Memory B cell (primary cell): ENCODE results near the gene CAB39.

ENCODE experiments used
- ATAC-seq: fragments of 150-1000 bp; cut with Tn5 transposase; 2 replicates; pipeline ENCODE4 v1.10.0; 2021; ENCODE audit warnings: low read depth, mild to moderate bottlenecking, moderate library complexity
- DNase-seq, 2 donors: peaks; one replicate each; pipeline ENCODE4 v3.0.0; 2022; ENCODE audit warnings: low spot score in 2 of 2
- H3K27ac Mint-ChIP-seq: one replicate; pipeline ENCODE4 v1.8.0; 2022; ENCODE audit warnings: mild to moderate bottlenecking, moderate library complexity, mixed read lengths
- H3K27me3 Mint-ChIP-seq: one replicate; pipeline ENCODE4 v1.8.0; 2022; ENCODE audit warnings: mixed read lengths
- H3K36me3 Mint-ChIP-seq: one replicate; pipeline ENCODE4 v1.8.0; 2022; ENCODE audit warnings: mild to moderate bottlenecking, mixed read lengths
- H3K4me1 Mint-ChIP-seq: one replicate; pipeline ENCODE4 v1.8.0; 2022; ENCODE audit warnings: mixed read lengths
- H3K4me3 Mint-ChIP-seq: one replicate; pipeline ENCODE4 v1.8.0; 2022; ENCODE audit warnings: mild to moderate bottlenecking, moderate library complexity, mixed read lengths
- H3K9me3 Mint-ChIP-seq: one replicate; pipeline ENCODE4 v1.8.0; 2022; ENCODE audit warnings: mixed read lengths

Gene CAB39

GRCh38 chr2:230781130-230781797 is 68.6 kb downstream of the CAB39 start:
- Mint-ChIP-seq H3K9me3 (peaks cover 2% of the 10 kb centered on the region), H3K27me3 (no peaks in the 10 kb centered on the region), H3K4me3 (no peak overlapping the region), H3K36me3 (peaks cover 30% of the 10 kb centered on the region), H3K4me1 (peaks cover 30% of the 10 kb centered on the region), H3K27ac (peak overlapping the region; percentile 52)
- ATAC-seq (no peak), DNase-seq (no peak)

GRCh38 chr2:230783101-230783500 is 70.5 kb downstream of the CAB39 start:
- H3K4me3 Mint-ChIP-seq, result no peak overlapping the region
- DNase-seq (no peak), ATAC-seq (no peak)
- peaks cover 34% of the 10 kb centered on the region for H3K36me3 Mint-ChIP-seq
- H3K9me3 Mint-ChIP-seq, result peaks cover 6% of the 10 kb centered on the region
- H3K27ac Mint-ChIP-seq, result no peak overlapping the region
- H3K4me1 Mint-ChIP-seq, result peaks cover 31% of the 10 kb centered on the region
- no peaks in the 10 kb centered on the region for H3K27me3 Mint-ChIP-seq

- peak overlapping the region; percentile 67 for H3K27ac Mint-ChIP-seq
- DNase-seq (no peak), ATAC-seq (no peak)
- no peak overlapping the region for H3K4me3 Mint-ChIP-seq
- peaks cover 10% of the 10 kb centered on the region for H3K9me3 Mint-ChIP-seq
- H3K27me3 Mint-ChIP-seq, result no peaks in the 10 kb centered on the region
- H3K36me3 Mint-ChIP-seq, result peaks cover 41% of the 10 kb centered on the region
- peaks cover 25% of the 10 kb centered on the region for H3K4me1 Mint-ChIP-seq
These were observed 72.2 kb downstream of the CAB39 start for GRCh38 chr2:230784795-230785194.

GRCh38 chr2:230785346-230785745 is 72.7 kb downstream of the CAB39 start:
- Mint-ChIP-seq H3K4me3 (peak overlapping the region; percentile 21), H3K36me3 (peaks cover 44% of the 10 kb centered on the region), H3K27ac (peak overlapping the region; percentile 35), H3K9me3 (peaks cover 10% of the 10 kb centered on the region), H3K4me1 (peaks cover 26% of the 10 kb centered on the region), H3K27me3 (no peaks in the 10 kb centered on the region)
- no peak for DNase-seq
- no peak for ATAC-seq

- peaks cover 52% of the 10 kb centered on the region for H3K36me3 Mint-ChIP-seq
- no peaks in the 10 kb centered on the region for H3K27me3 Mint-ChIP-seq
- H3K4me3 Mint-ChIP-seq, result no peak overlapping the region
- ATAC-seq, result no peak
- H3K9me3 Mint-ChIP-seq, result peaks cover 10% of the 10 kb centered on the region
- peaks cover 22% of the 10 kb centered on the region for H3K4me1 Mint-ChIP-seq
- peak overlapping the region; percentile 4 for H3K27ac Mint-ChIP-seq
- no peak for DNase-seq
These were observed 74.5 kb downstream of the CAB39 start for GRCh38 chr2:230787101-230787500.

GRCh38 chr2:230788554-230789175 is 76.0 kb downstream of the CAB39 start:
- DNase-seq (no peak), ATAC-seq (no peak)
- Mint-ChIP-seq H3K4me1 (peaks cover 23% of the 10 kb centered on the region), H3K9me3 (peaks cover 10% of the 10 kb centered on the region), H3K4me3 (no peak overlapping the region), H3K27ac (peak overlapping the region; percentile 24), H3K36me3 (peaks cover 57% of the 10 kb centered on the region), H3K27me3 (no peaks in the 10 kb centered on the region)

GRCh38 chr2:230790981-230791380 is 78.3 kb downstream of the CAB39 start:
- ATAC-seq (no peak), DNase-seq (no peak)
- Mint-ChIP-seq H3K9me3 (peaks cover 8% of the 10 kb centered on the region), H3K4me3 (no peak overlapping the region), H3K36me3 (peaks cover 51% of the 10 kb centered on the region), H3K27ac (peak overlapping the region; percentile 0), H3K4me1 (peaks cover 16% of the 10 kb centered on the region), H3K27me3 (no peaks in the 10 kb centered on the region)

- DNase-seq, result peak in 1 of 2 donors; percentile 16
- Mint-ChIP-seq H3K9me3 (peaks cover 3% of the 10 kb centered on the region), H3K4me3 (no peak overlapping the region), H3K27ac (peak overlapping the region; percentile 80), H3K4me1 (peaks cover 16% of the 10 kb centered on the region), H3K36me3 (peaks cover 37% of the 10 kb centered on the region), H3K27me3 (no peaks in the 10 kb centered on the region)
- peak; percentile 76 for ATAC-seq
These were observed 81.1 kb downstream of the CAB39 start for GRCh38 chr2:230793572-230794359.

- Mint-ChIP-seq H3K27ac (peak overlapping the region; percentile 80), H3K27me3 (no peaks in the 10 kb centered on the region), H3K4me1 (peaks cover 16% of the 10 kb centered on the region), H3K36me3 (peaks cover 30% of the 10 kb centered on the region), H3K9me3 (no peaks in the 10 kb centered on the region), H3K4me3 (no peak overlapping the region)
- ATAC-seq (no peak), DNase-seq (no peak)
These were observed 81.9 kb downstream of the CAB39 start for GRCh38 chr2:230794497-230794896.

GRCh38 chr2:230795856-230796255 is 83.2 kb downstream of the CAB39 start:
- Mint-ChIP-seq H3K36me3 (peaks cover 28% of the 10 kb centered on the region), H3K27me3 (no peaks in the 10 kb centered on the region), H3K9me3 (no peaks in the 10 kb centered on the region), H3K4me3 (no peak overlapping the region), H3K4me1 (peaks cover 16% of the 10 kb centered on the region), H3K27ac (no peak overlapping the region)
- DNase-seq (no peak), ATAC-seq (no peak)

GRCh38 chr2:230796280-230796862 is 83.7 kb downstream of the CAB39 start:
- ATAC-seq, result no peak

GRCh38 chr2:230797515-230798495 is 85.2 kb downstream of the CAB39 start:
- Mint-ChIP-seq H3K27me3 (no peaks in the 10 kb centered on the region), H3K36me3 (peaks cover 24% of the 10 kb centered on the region), H3K4me3 (no peak overlapping the region), H3K9me3 (no peaks in the 10 kb centered on the region), H3K27ac (no peak overlapping the region), H3K4me1 (peaks cover 12% of the 10 kb centered on the region)
- ATAC-seq, result peak; percentile 72
- no peak for DNase-seq

More at GRCh38 chr2:230796280-230796862, 83.7 kb downstream of the CAB39 start:
- Mint-ChIP-seq H3K9me3 (no peaks in the 10 kb centered on the region), H3K4me3 (no peak overlapping the region), H3K36me3 (peaks cover 28% of the 10 kb centered on the region), H3K27me3 (no peaks in the 10 kb centered on the region), H3K27ac (no peak overlapping the region), H3K4me1 (peaks cover 16% of the 10 kb centered on the region)
- no peak for DNase-seq

- Mint-ChIP-seq H3K27ac (no peak overlapping the region), H3K9me3 (no peaks in the 10 kb centered on the region), H3K36me3 (peaks cover 30% of the 10 kb centered on the region), H3K27me3 (no peaks in the 10 kb centered on the region), H3K4me1 (peaks cover 10% of the 10 kb centered on the region), H3K4me3 (no peak overlapping the region)
- DNase-seq, result peak; percentile 38 to 56
- ATAC-seq, result peak; percentile 46
These were observed 86.2 kb downstream of the CAB39 start for GRCh38 chr2:230798769-230799399.
